ENCODE data around the gene TMEM150C.

- TF ChIP-seq TAF1 (IDR thresholded peaks at IDR 0.05; ENCODE audit: low read depth, low read length) (no peak), EZH2 (IDR thresholded peaks at IDR 0.05; ENCODE audit: low read depth, low read length, severe bottlenecking) (no peak)
Observed at GRCh38 chr4:82437285-82438005, 124.3 kb downstream of the TMEM150C start.

Measured in H1 (cell line).